ENCODE data around the gene ST14. TPM values are rescaled to one million over a fixed set of nuclear protein-coding genes. Genes with fewer than 3 reads are reported as not detected.

The ST14 gene
- total and polyA plus RNA-seq, 10 of the 15 experiments (the other 5 are each of a cell fraction or from before 2014, with no cell fraction given): 0.02 to 3.9 (median 0.73) TPM; not detected in 2

DNA sequence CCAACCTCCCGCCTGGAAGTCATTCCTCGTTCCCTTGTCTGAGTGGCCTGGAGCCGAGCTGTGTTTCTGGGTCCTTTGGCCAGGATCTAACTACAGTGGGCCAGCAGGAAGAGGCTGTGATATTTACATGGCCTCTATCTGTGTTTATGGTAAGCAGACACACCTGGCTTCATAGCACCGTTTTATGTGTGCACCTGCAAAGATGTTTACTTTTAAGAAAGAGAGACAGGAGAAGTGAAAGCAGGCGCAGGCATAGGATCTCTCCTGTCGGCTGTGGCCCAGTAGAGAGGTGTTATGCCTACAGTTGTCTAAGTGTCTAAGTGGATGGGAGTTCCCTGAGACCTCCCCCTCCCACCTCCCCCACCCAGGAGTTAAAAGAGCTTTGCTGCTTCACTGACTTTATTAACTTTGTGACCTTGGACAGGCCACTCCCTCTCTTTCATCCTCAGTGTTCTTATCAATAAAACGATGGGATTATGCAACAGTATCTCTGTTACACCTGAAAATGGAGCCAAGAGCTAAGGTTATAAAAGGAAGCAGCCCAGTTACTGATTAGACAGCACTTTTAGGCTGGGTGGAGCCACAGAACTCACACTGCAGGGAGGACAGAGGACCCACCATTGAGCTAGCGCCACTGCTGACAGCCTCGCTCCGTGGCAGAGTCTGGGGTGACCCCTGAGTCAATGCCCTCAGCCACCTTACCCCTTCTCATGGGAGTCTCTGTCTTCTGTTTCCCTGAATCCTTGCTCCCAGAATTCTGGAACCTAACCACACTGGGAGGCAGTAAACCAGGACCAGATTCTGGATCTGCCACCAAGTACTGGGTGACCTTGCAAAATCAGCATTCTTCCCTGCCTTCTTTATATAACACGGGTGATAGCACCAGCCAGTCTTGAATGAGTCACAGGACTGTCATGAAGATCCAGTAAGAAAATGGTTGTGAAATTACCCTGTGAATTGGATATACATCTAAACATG is 22.0 kb downstream of the ST14 start (continued):
- TF ChIP-seq, protein P1, sequence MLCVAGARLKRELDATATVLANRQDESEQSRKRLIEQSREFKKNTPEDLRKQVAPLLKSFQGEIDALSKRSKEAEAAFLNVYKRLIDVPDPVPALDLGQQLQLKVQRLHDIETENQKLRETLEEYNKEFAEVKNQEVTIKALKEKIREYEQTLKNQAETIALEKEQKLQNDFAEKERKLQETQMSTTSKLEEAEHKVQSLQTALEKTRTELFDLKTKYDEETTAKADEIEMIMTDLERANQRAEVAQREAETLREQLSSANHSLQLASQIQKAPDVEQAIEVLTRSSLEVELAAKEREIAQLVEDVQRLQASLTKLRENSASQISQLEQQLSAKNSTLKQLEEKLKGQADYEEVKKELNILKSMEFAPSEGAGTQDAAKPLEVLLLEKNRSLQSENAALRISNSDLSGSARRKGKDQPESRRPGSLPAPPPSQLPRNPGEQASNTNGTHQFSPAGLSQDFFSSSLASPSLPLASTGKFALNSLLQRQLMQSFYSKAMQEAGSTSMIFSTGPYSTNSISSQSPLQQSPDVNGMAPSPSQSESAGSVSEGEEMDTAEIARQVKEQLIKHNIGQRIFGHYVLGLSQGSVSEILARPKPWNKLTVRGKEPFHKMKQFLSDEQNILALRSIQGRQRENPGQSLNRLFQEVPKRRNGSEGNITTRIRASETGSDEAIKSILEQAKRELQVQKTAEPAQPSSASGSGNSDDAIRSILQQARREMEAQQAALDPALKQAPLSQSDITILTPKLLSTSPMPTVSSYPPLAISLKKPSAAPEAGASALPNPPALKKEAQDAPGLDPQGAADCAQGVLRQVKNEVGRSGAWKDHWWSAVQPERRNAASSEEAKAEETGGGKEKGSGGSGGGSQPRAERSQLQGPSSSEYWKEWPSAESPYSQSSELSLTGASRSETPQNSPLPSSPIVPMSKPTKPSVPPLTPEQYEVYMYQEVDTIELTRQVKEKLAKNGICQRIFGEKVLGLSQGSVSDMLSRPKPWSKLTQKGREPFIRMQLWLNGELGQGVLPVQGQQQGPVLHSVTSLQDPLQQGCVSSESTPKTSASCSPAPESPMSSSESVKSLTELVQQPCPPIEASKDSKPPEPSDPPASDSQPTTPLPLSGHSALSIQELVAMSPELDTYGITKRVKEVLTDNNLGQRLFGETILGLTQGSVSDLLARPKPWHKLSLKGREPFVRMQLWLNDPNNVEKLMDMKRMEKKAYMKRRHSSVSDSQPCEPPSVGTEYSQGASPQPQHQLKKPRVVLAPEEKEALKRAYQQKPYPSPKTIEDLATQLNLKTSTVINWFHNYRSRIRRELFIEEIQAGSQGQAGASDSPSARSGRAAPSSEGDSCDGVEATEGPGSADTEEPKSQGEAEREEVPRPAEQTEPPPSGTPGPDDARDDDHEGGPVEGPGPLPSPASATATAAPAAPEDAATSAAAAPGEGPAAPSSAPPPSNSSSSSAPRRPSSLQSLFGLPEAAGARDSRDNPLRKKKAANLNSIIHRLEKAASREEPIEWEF (IDR thresholded peaks at IDR 0.05; ENCODE audit: insufficient replicate concordance, low read depth, low read length): no peak
- TF ChIP-seq ETV6 (conservative IDR thresholded peaks at IDR 0.05 in 1 of 2, IDR thresholded peaks at IDR 0.05 in 1 of 2; ENCODE audit: borderline replicate concordance in 1 of 2, low read depth in 1 of 2): no peak
- TF ChIP-seq ZNF274 (IDR thresholded peaks at IDR 0.05; ENCODE audit: insufficient read depth, insufficient read length): no peak
- TF ChIP-seq PML (IDR thresholded peaks at IDR 0.05; ENCODE audit: low read length): no peak
- no peak for TF ChIP-seq NFYB (IDR thresholded peaks at IDR 0.05; ENCODE audit: insufficient read depth, low read depth, low read length)
- TF ChIP-seq, protein P2, sequence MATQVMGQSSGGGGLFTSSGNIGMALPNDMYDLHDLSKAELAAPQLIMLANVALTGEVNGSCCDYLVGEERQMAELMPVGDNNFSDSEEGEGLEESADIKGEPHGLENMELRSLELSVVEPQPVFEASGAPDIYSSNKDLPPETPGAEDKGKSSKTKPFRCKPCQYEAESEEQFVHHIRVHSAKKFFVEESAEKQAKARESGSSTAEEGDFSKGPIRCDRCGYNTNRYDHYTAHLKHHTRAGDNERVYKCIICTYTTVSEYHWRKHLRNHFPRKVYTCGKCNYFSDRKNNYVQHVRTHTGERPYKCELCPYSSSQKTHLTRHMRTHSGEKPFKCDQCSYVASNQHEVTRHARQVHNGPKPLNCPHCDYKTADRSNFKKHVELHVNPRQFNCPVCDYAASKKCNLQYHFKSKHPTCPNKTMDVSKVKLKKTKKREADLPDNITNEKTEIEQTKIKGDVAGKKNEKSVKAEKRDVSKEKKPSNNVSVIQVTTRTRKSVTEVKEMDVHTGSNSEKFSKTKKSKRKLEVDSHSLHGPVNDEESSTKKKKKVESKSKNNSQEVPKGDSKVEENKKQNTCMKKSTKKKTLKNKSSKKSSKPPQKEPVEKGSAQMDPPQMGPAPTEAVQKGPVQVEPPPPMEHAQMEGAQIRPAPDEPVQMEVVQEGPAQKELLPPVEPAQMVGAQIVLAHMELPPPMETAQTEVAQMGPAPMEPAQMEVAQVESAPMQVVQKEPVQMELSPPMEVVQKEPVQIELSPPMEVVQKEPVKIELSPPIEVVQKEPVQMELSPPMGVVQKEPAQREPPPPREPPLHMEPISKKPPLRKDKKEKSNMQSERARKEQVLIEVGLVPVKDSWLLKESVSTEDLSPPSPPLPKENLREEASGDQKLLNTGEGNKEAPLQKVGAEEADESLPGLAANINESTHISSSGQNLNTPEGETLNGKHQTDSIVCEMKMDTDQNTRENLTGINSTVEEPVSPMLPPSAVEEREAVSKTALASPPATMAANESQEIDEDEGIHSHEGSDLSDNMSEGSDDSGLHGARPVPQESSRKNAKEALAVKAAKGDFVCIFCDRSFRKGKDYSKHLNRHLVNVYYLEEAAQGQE (IDR thresholded peaks at IDR 0.05; ENCODE audit: low read depth, low read length): no peak
- TF ChIP-seq SMAD1 (IDR thresholded peaks at IDR 0.05; ENCODE audit: low read depth, partially characterized antibody): no peak
- TF ChIP-seq SMC3 (IDR thresholded peaks at IDR 0.05; ENCODE audit: borderline replicate concordance, low read length): no peak
- no peak for TF ChIP-seq SMARCA5 (IDR thresholded peaks at IDR 0.05)
- TF ChIP-seq, protein P3, sequence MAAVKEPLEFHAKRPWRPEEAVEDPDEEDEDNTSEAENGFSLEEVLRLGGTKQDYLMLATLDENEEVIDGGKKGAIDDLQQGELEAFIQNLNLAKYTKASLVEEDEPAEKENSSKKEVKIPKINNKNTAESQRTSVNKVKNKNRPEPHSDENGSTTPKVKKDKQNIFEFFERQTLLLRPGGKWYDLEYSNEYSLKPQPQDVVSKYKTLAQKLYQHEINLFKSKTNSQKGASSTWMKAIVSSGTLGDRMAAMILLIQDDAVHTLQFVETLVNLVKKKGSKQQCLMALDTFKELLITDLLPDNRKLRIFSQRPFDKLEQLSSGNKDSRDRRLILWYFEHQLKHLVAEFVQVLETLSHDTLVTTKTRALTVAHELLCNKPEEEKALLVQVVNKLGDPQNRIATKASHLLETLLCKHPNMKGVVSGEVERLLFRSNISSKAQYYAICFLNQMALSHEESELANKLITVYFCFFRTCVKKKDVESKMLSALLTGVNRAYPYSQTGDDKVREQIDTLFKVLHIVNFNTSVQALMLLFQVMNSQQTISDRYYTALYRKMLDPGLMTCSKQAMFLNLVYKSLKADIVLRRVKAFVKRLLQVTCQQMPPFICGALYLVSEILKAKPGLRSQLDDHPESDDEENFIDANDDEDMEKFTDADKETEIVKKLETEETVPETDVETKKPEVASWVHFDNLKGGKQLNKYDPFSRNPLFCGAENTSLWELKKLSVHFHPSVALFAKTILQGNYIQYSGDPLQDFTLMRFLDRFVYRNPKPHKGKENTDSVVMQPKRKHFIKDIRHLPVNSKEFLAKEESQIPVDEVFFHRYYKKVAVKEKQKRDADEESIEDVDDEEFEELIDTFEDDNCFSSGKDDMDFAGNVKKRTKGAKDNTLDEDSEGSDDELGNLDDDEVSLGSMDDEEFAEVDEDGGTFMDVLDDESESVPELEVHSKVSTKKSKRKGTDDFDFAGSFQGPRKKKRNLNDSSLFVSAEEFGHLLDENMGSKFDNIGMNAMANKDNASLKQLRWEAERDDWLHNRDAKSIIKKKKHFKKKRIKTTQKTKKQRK (IDR thresholded peaks at IDR 0.05; ENCODE audit: low read depth, low read length): no peak
- no peak for TF ChIP-seq RAD21 (IDR thresholded peaks at IDR 0.05; ENCODE audit: insufficient read depth, low read depth, low read length)
- no peak for TF ChIP-seq SRF (IDR thresholded peaks at IDR 0.05; ENCODE audit: low read depth in 2 of 2, low read length in 2 of 2)

Measured in GM12878 (cell line).